Progenitor cell of endocrine pancreas (in vitro differentiated cells): Measurements from ENCODE around the gene BEGAIN. TPM values are rescaled to one million over a fixed set of nuclear protein-coding genes. Genes with fewer than 3 reads are reported as not detected.

Experiments used
- DNase-seq: peaks from one replicate; pipeline ENCODE4 v3.0.0; 2021; ENCODE audit warnings: low spot score; ENCODE audit not compliant: unreplicated experiment
- H3K27ac Mint-ChIP-seq: 2 replicates; pipeline ENCODE4 v1.8.0; 2021; ENCODE audit warnings: mild to moderate bottlenecking, moderate library complexity, mixed read lengths
- H3K27me3 Mint-ChIP-seq: 2 replicates; pipeline ENCODE4 v1.8.0; 2021; ENCODE audit warnings: mixed read lengths
- H3K36me3 Mint-ChIP-seq: 2 replicates; pipeline ENCODE4 v1.8.0; 2022; ENCODE audit warnings: mixed read lengths; ENCODE audit not compliant: insufficient read depth
- H3K4me1 Mint-ChIP-seq: 2 replicates; pipeline ENCODE4 v1.8.0; 2021; ENCODE audit warnings: low read depth, mixed read lengths
- H3K4me3 Mint-ChIP-seq: 2 replicates; pipeline ENCODE4 v1.8.0; 2021; ENCODE audit warnings: low read depth, mild to moderate bottlenecking, moderate library complexity, mixed read lengths
- H3K9me3 Mint-ChIP-seq: 2 replicates; pipeline ENCODE4 v1.8.0; 2021; ENCODE audit warnings: low read depth, mixed read lengths
- CTCF ChIP-seq: fragments of 200-600 bp; sonication (generic); IDR thresholded peaks from one replicate; pipeline ENCODE4 v1.5.0; 2021; ENCODE audit warnings: antibody characterized with exemption, mild to moderate bottlenecking; ENCODE audit not compliant: unreplicated experiment
- total RNA-seq: library from RNA; stranded (reverse); gene quantifications from 2 replicates; pipeline ENCODE4 v1.2.1, GENCODE V29; 2021

The BEGAIN gene
- total RNA-seq, 1 donor from 2014 or later, result 0.65 TPM

DNA sequence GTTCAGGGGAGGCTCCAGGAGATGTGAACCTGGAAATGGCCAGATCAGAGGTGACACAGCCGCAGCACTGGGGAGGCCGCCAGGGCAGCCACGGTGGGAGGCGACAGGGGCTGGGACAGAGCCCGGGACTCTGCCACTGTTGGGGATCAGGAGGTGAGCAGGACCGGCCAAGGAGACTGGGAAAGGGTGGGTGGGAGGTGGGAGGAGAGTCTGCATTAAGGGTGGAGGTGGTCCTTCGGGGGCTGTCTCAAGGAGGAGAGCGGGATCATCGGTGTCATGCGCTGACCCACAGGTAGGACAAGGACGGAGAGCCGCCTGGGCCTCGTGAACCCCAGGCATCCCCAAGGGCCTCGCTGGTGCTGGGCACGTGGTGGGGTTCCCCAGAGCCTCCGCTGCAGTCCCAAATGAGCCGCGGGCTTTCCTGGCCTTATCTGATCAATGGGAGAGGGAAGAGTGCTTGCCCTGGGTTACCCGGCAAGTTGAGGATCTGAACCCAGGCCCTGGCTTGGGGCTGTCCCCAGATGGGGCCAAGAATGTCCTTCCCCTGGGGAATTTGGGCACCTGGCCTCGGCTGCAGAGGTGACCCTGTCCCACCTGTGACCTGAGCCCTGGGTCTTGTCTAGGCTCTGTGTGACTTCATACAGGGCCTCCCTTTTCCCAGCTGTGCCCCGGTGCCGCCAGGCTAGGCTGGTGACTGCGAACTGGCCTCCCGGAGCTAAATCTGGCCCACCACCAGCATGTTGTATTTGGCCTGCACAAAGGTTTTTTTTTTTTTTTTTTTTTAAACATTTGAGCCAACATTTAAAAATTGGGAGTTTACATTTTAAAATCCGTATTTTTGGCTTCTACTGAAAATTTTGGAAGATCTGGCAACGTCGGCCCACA is 13.2 kb downstream of the BEGAIN start:
- H3K36me3 Mint-ChIP-seq, result no peaks in the 10 kb centered on the region
- H3K27ac Mint-ChIP-seq, result no peak overlapping the region
- H3K9me3 Mint-ChIP-seq, result no peaks in the 10 kb centered on the region
- peaks cover 55% of the 10 kb centered on the region for H3K27me3 Mint-ChIP-seq
- peaks cover 2% of the 10 kb centered on the region for H3K4me1 Mint-ChIP-seq
- no peak for TF ChIP-seq CTCF
- H3K4me3 Mint-ChIP-seq, result no peak overlapping the region
- no peak for DNase-seq

GRCh38 chr14:100573002-100573756 is 14.0 kb downstream of the BEGAIN start:
- peaks cover 55% of the 10 kb centered on the region for H3K27me3 Mint-ChIP-seq
- no peak overlapping the region for H3K27ac Mint-ChIP-seq
- DNase-seq, result no peak
- no peaks in the 10 kb centered on the region for H3K9me3 Mint-ChIP-seq
- H3K4me1 Mint-ChIP-seq, result peaks cover 2% of the 10 kb centered on the region
- H3K4me3 Mint-ChIP-seq, result no peak overlapping the region
- H3K36me3 Mint-ChIP-seq, result no peaks in the 10 kb centered on the region
- no peak for TF ChIP-seq CTCF

DNA sequence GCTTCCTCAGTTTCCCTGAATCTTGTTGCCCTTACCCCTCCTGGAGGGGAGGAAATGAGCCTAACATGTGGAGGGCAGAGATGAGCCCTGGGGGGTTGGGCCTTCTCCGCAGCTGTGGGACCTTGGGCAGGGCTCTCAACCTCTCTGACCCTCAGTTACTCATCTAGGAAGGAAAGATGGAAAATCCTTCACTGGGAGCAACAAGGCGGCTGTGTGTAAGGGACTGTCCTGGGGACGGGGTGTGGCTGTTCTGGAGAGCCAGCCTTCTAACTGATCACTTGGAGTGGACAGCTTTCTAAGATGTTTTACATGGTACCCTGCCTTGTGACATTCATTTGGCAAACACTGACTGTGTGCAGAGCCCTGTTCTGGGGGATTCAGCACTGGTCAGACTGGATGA is 14.7 kb downstream of the BEGAIN start:
- no peaks in the 10 kb centered on the region for H3K36me3 Mint-ChIP-seq
- DNase-seq, result no peak
- H3K27me3 Mint-ChIP-seq, result peaks cover 55% of the 10 kb centered on the region
- peaks cover 2% of the 10 kb centered on the region for H3K4me1 Mint-ChIP-seq
- no peak overlapping the region for H3K4me3 Mint-ChIP-seq
- no peak for TF ChIP-seq CTCF
- H3K27ac Mint-ChIP-seq, result no peak overlapping the region
- no peaks in the 10 kb centered on the region for H3K9me3 Mint-ChIP-seq

DNA sequence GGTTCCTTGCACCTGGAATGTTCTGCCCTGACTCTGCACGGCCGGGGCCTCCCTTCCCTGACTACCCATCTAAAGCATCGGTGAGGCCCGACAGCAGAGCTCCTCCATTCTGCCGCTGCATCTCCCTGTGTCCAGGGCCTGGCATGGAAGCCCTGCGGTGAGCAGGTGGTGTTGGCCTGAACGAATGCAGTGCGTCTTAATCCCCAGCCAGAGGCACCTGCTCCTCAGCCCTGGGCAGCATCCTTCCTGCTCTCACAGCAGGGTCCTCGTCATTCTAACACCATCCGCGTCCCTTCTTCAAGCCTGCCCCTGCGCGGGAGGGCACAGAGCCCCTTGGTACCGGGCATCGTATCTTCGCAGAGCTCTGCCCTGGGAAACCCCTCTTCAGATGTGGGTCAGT is 15.4 kb downstream of the BEGAIN start:
- Mint-ChIP-seq H3K9me3 (no peaks in the 10 kb centered on the region), H3K27ac (no peak overlapping the region), H3K27me3 (peaks cover 55% of the 10 kb centered on the region), H3K4me3 (no peak overlapping the region), H3K36me3 (no peaks in the 10 kb centered on the region), H3K4me1 (peaks cover 2% of the 10 kb centered on the region)
- DNase-seq, result no peak
- TF ChIP-seq CTCF, result no peak

DNA sequence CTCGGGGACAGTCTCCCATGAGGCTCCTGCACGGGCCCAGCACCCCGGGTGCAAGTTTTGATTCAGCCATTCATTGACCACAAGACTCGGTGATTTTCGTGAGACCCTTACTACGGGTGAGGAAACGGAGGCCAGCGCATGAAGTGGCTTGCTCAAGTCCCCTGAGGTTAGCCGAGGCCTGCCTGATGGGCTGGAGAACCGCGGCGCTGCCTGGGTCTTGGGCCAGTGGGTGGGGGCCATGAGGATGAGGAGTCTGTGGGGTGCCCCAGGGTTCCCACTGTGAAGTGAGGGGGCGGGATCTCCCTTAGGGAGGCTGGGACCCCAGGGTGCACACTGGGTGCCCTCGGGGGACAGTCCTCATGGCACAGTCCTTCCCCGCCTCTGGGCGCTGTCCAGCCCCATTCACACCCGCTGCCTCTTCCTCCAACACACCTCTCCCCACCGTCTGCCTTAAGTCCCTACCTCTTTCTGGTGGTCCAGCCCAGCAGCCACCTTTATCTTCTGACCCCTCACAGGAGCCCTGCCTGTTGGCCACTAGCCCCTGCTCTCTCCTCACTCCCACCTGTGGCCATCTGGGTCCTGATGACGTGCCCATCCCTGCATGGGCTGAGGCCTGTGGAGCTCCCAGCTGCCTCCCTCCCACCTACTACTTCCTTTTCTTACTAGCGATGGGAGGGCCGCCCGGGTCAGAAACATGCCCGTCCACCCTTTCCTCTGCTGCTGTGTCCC is 16.3 kb downstream of the BEGAIN start:
- Mint-ChIP-seq H3K4me3 (no peak overlapping the region), H3K27me3 (peaks cover 61% of the 10 kb centered on the region), H3K9me3 (no peaks in the 10 kb centered on the region), H3K4me1 (peaks cover 2% of the 10 kb centered on the region), H3K27ac (no peak overlapping the region), H3K36me3 (no peaks in the 10 kb centered on the region)
- DNase-seq, result no peak
- TF ChIP-seq CTCF, result no peak
